GM18507 (cell line): ENCODE results near the gene ANKS1A.

ENCODE experiments used
- DNase-seq: peaks from one replicate; pipeline ENCODE4 v3.0.0; 2011; ENCODE audit warnings: low read depth; ENCODE audit not compliant: insufficient read length; ENCODE audit errors: extremely low spot score
- FAIRE-seq: peaks from 2 replicates; lab custom pipeline; 2011; peaks lifted over from hg19 to GRCh38; lab: Jason Lieb, UNC

Gene ANKS1A

DNA sequence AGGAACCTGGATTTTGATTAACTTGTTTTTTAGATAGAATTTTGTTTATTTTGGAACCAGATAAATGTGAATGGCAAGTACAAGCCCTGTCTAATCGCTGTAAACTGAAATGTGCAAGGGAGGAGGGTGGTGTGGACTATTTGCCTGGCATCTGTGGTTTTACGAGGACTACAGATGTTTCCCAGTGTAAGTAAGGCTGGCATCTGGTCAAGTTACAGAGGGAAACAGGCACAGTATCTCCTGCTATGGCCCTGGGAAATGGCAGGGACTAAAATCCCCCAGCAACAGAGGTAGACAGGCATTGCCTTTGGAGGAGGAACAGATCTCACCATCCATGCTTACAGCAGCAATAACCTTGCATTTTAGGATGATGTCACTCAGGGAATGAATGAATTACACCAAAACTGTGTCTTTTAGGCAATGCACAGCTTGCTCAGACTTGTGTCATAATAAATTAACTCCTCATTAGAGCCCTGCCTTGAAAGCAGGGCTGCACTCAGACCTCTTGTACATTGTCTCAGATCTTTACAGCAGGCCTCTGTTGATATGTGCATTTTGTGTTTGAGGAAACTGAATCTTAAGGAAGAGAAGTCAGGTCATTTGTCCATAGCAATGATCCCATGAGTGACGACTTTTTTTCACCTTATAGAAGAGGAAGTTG lies 155.8 kb downstream of the ANKS1A start:
- no peak for FAIRE-seq
- DNase-seq = no peak

DNA sequence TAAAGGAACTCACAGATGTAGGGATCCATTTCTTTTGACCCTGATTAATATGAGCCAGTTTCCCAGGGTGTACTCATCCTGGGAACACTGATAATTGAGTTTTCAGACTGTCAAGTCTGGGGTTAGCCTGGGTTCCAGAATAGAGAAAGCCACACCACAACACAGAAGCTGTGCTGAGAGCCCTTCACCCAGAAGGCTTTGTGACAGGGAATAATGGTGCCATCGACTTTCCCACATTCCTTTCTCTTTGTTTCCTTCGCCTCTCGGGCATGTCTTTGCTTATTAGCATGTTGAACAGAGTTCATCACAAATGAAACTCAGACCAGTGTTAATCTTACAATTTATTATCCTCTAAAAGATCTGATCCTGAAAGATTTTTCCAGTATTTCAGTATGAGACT lies 157.0 kb downstream of the ANKS1A start:
- DNase-seq (no peak), FAIRE-seq (no peak)

DNA sequence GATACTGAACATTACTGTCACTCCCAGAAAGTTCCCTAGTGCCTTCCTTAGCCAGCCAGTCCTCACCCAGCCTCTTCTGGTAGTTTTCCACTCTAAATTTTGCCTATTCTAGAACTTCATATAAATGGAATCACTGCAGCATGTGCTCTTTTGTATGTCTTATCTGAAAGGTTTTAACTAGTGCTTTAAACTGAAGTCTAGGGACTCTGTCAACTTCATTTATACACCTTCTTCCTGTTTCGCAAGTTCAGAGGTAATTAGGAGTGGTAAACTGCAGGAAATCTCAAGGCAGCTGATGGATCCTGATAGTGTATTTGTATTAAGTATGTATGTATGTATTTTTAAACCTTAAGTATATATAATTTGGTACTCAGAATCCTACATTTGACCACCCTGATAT lies 157.8 kb downstream of the ANKS1A start:
- DNase-seq (no peak), FAIRE-seq (no peak)

DNA sequence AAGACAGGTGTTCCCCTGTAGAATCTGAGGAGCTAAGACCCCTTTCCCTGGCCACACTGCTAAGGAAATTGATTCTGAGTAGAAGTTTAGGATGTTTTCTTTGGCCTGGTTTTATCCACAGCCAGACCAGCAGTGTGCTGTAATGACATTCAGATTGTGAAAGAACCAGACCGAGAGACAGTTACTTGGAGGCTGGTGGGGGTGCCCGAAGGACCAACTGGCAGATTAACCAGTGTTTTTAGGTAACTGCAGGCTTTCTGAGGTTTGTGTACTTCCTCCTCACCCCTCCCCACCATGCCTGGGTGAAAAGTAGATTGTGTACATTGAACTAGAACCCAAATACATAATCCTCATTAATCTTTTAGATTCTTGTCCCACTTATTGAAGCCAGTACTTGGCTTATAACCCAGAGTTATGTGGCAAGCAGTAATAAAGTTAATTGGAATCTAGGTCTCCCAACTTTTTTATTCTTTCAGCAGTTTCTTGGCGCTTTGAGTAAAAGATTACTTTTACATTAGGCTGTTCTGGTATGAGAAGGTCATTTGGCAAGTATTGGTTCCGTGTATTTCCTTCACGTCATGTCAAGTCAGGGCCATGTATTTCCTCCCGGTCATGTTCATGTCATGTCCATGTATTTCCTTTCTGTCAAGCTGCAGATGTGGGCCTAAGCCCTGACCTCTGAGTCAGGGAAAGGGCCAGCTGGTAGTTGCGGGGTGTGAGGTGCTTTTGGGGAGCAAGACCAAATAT lies 158.4 kb downstream of the ANKS1A start:
- DNase-seq (no peak), FAIRE-seq (no peak)

DNA sequence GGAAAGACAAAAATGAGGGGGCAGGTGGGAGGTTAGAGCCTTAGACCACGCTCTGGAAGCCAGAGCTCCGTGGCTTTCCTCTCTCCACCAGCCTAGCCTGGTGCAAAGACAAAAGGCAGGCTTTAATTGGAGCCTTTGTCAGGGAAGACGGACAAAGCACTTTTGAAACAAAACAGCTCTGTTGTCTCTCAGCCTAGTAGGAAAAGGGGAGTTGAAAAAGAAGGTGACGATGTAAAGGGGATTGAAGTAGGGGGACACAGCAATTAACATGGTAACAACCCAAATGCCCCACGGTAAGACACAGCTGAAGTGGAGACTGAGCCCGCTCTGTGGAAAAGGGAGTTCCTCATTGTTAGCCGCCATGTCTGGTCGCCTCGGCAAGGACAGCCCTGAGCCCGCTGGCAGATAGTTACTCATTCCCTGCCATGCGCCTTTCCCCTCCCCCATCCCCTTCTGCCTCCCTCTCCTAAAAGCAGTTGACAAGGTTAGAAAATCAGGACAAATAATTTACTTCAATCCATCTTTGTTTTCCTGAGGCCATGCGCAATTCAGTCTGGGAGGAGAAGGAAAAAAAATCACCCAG lies 159.1 kb downstream of the ANKS1A start:
- DNase-seq (no peak), FAIRE-seq (no peak)

DNA sequence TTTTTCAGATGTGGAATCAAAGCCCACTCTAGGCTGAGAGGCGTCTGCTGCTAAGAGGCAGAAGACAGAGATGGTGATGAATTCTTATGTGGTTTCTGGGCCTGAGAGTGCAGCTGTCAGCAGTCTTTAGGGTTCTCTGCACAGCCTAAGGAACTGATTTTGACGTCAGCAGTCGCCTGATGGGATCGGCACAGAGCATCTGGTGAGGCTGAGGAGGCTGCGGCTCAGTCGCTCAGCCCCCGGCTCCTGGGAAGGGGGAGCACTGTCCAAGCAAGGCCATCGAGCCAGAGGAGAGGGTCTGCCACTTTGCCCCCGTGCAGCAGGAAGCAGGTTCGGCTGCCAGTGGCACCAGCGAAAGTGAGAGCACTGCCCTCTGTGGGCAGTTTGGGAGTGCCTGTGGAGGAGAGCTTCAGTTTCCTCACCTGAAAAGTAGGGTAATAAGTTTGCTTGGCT lies 159.6 kb downstream of the ANKS1A start:
- FAIRE-seq = no peak
- no peak for DNase-seq

DNA sequence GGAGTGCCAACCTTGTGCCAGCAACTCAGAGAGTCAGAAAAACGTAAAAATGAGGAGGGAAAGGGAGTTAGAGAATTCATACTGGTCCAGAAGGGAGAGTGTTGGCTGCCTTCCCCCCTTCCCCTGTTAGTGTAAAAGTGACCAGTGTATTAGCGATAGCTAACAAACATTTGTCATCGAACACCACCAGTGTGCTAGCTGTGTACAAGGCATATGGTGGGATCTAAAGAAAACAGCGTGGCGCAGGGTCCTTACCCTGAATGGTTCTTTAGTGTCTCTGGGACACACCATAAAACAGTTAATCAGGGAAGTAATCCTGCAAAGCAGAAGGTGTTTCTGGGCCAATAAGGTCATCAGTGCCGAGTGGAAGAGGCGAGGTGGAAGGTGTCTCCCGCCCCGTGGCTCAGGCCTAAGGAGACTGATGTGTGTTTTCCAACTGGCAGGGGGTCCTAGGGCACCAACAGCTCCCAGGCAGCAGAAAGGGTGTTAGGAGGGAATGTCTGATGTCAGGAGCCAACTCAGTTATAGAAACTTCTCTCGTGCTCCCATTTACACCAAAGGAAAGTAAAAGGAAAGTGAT lies 160.2 kb downstream of the ANKS1A start:
- FAIRE-seq = no peak
- no peak for DNase-seq

DNA sequence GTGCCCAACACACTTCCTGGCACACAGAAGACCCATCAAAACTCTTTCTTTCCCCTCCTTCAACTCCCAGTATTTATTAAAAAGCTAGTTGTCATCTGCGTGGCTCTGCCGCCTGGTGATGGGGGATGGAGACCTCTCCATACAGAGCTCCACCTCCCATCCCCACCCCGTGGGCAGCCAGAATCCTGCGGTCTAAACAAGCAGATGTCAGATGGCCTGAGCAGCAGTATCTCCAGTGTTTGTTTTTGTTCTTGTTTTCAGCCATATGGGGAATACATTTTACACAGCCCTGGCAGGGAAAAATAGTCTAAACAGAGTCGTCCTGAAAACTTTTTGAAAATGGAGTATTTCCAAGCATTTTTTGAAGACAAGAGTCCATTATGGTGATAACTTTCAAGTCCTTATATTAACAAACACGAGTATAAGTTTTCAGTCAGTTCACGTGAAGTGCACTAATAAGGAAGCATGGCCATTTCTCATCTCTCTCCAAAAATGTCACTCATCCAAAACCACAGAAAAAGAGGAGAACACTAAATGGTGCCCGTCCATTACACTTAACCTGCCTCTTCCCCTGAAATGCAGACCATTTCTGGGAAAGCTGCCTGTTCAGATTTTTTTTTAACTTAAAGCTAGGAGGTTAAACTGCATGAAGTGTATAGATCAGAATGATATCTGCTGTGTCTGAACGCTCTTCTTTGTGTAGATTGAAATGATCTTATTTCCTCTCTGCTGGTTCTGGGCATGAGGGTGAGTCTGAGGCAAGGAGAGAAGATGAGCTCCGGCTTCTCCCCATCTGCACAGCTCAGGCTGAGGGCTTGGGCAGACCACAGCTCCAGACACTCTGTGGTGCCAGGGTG lies 161.1 kb downstream of the ANKS1A start:
- FAIRE-seq = no peak
- DNase-seq = no peak

DNA sequence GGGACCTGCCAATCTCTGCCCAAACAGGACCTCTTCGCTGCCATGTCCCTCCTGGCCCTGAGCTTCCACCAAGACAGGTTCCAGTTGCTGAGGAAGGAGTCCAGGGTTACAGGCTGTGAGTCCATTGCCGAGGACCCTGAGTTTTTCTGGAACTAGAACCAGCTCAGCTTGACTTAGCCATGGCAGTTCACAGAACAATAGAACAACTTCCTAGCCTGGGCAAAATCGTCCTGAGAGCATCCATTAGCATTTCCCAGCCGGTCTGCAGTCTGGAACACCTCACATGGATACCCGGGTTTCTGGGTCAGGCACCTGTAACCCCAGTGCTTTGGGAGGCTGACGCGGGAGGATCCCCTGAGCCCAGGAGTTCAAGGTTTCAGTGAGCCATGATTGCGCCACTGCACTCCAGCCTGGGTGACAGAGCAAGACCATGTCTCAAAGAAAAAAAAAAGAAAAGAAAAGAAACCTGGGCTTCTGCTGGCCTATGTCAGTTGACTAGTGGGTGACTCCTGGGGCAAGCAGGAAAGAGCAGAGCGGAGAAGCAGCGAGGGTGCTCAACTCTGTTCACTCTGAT lies 161.8 kb downstream of the ANKS1A start:
- no peak for DNase-seq
- no peak for FAIRE-seq

DNA sequence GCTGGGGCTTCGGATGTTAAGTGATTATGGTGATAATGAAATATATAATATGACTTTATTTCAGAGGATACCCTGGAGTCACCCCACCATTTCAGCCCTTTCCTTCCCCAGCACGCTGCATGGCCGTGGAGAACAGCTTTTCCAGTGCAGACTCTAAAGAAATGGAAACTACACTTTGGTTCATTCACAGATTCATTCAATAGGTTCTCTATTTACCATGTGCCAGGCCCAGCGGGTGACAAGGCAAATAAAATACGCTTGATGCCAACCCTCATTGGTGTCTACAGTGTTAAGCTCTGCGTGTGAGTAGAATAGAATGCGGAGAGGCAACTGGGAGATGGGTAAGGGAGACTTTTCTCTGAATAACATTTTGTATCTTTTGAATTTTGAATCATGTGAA lies 162.3 kb downstream of the ANKS1A start:
- DNase-seq = no peak
- FAIRE-seq = no peak

DNA sequence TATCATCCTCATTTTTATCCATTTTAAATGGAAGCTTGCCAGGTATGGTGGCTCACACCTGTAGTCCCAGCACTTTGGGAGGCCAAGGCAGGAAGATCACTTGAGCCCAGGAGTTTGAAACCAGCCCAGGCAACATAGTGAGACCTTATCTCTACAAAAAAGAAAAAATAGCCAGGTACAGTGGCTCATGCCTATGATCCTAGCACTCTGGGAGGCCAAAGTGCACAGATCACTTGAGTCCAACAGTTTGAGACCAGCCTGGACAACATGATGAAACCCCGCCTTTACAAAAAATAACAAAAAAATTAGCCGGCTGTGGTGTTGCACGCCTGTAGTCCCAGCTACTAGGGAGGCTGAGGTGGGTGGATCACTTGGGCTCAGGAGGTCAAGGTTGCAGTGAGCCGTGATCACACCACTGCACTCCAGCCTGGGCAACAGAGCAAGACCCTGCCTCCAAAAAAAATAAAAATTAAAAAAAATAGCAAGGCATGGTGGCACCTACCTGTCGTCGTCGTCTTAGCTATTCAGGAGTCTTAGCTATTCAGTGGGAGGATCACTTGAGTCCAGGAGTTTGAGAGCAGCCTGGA lies 163.0 kb downstream of the ANKS1A start:
- FAIRE-seq (no peak), DNase-seq (no peak)

DNA sequence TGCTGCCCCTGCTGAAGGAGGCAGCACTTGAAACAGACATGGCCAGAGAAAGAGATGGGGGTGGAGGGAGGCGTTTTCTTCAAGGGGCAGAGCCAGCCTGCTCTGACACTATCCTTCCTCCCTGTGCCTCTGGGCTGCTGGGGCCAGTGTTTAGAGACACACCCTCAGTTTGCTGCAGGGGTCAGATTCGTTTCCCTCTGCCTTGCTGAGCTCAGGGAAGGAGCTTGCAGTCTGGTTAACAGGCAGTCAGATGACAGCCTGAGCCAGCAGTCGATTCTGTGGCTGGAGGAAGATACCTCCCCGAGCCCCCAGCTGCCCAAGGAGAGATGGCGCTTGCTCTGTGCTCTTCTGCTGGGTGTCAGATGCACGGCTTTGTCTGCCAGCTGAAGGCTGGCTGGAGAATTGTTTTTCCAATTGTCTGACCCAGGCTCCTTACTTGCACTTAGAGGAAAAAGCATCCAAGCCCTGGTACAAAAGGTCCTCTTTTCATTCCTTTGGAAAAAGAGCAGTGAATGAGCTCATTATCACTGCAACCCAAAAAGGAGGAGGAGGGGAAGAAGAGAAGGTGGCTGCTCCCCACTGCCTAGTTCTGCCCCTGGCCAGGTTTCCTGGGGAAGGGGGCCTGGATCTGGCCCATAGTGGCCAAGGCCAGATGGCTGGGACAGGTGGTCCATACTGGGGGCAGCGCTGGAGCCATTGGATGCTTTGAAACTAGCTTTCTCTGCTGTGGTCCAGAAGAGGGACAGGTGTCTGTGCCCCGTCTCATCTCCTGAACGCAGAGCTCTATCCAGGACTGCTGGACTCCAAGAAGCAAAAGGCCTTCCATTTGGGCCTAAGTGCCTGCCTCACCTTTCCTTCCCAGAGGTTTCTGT lies 163.9 kb downstream of the ANKS1A start:
- no peak for DNase-seq

DNA sequence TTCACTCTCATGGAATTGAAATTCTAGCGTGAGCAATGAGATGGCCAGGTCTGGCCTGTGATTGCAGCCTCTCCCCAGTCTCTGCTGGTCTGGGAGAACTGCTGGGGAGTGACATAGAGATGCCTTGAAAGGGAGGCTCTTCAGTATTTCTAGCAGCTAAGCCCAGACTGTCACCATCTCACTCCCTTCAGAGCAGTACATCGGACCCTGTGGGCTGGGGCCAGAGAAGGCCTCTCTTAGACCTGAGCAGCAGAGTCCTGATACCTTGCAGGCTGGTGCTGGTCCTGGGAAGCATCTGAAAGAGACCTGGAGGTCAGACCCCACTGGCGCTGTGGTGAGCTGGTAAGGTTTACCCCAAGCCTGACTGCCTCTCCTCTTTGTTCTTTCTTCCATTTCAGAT lies 164.6 kb downstream of the ANKS1A start:
- no peak for DNase-seq
- FAIRE-seq = no peak

More for the DNA sequence above, 163.9 kb downstream of the ANKS1A start:
- no peak for FAIRE-seq

DNA sequence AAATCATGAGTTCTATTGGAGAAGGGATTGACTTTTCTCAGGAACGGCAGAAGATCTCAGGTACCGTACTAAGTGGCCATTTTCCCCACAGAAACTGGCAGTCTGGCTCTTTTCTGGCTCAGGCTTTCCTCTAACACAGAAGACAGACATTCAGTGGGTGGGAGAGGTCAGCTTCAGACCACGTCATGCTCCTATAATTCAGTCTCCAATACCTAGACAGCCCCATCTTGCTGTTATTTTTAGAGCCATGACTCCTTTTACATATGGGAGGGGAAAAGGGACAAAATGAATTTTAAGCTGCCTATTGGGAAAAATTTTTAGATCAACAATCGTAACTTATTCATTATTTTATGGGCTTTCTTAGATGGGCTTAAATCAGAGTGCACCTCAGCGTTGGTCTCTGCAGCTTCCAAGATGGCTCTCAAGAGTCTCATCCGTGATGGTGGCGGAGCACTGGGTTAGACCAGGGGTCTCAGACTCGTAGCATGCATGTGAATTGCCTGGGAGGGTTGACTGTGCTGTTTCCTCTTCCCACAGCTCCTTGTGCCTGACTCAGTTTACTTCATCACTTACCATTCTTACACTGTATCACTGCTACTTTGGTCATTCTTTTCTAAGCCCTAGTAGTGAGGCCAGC lies 165.2 kb downstream of the ANKS1A start:
- FAIRE-seq (no peak), DNase-seq (no peak)

DNA sequence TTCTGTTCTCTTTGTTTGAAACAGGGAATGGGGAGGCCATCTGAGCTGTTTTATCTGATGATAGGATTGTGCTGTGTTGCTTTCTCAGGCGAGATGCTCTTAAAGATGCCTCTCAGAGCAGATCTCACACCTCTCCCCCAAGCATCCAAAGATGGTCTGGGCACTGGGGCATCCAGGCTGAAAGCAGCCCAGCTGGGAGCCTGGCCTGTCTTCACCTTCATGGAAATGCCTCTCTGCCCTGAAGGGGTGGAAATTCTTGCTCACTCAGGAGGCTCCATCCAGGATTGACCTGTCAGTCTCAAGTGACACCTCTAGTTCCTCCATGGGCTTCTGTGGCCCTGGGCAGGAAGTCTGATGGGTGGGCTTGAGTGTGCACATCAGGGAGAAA lies 165.7 kb downstream of the ANKS1A start:
- DNase-seq (no peak), FAIRE-seq (no peak)

DNA sequence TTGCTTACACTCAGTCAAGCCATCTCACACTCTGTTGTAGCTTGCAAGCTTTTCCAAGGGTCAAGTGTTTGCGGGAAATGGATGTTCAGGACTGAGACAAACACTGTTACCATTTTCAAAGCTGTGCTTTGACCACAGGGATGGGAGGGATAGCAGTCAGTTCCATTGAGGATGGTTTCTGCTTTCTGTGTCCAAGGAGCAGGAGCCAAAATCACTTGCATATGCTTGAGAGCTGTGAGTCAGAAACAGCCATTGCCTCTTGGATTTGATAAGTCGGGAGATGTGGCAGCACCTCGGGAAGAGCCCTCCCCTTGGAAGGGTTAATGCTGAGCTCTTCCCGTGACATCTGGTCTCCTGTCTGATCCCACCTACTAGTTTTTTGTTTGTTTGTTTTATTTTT lies 166.8 kb downstream of the ANKS1A start:
- DNase-seq (no peak), FAIRE-seq (no peak)

DNA sequence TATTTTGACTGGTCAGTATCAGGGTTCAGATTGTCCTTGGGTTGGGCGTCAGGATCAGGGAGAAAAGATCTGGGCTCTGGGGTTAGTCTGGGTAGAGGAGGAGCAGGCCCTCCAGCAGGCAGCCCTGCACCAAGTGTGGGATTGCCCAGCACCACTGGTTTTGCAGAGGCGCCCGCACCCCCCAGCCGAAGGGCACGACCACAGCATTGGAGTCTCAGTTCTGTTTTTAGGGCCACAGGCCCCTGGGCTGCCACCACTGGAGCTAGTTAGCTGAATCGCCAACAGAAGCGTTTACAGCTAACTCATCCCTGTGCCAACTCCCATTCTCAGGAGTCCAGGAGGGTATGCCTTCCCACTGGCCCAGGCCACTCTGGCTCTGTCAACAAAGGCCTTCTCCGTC lies 167.9 kb downstream of the ANKS1A start:
- no peak for FAIRE-seq

More for the DNA sequence above, 167.9 kb downstream of the ANKS1A start:
- DNase-seq = no peak
